Motor neuron (in vitro differentiated cells): ENCODE results near the gene RAB9A. TPM values are rescaled to one million over a fixed set of nuclear protein-coding genes. Genes with fewer than 3 reads are reported as not detected.
"Not testable (repeated sequence)": the region's sequence is repeated elsewhere in the genome, so short reads cannot be mapped to it uniquely, and the experiment has no call there.

Experiments used
- ATAC-seq, 8 experiments: fragments of 200-7000 bp; cut with Tn5 transposase; replicated peaks in 6 of 8; 2 replicates each; pipeline ENCODE4 v1.8.0; 2021; ENCODE audit warnings: mild to moderate bottlenecking in 8 of 8, moderate library complexity in 8 of 8
- H3K27ac ChIP-seq, 2 donors: fragments of 250-450 bp; sonication (Bioruptor Pico); 2 replicates each; pipeline ENCODE4 v1.9.0; 2021; ENCODE audit warnings: antibody characterized with exemption in 2 of 2, mild to moderate bottlenecking in 2 of 2, moderate library complexity in 1 of 2
- H3K4me1 ChIP-seq, 2 donors: fragments of 250-450 bp; sonication (Bioruptor Pico); replicated peaks in 1 of 2; 2 replicates each; pipeline ENCODE4 v1.6.1; 2021; ENCODE audit warnings: antibody characterized with exemption in 2 of 2, mild to moderate bottlenecking in 2 of 2, moderate library complexity in 1 of 2
- H3K4me3 ChIP-seq, 5 donors: fragments of 250-450 bp; sonication (Bioruptor Pico); 2 replicates each; pipeline ENCODE4 v1.9.0; 2021; ENCODE audit warnings: antibody characterized with exemption in 5 of 5, mild to moderate bottlenecking in 5 of 5, moderate library complexity in 4 of 5
- WGBS, 10 experiments: fragments of 450-650 bp; shearing (Covaris generic); methylation state at CpG; one replicate each; pipeline ENCODE4 v1.0.0; 2022; 5-methylcytosine and 5-hydroxymethylcytosine counted together
- in situ Hi-C, 9 experiments: fragments of 400-800 bp; cut with MboI; loops; one replicate each; pipeline ENCODE4 v1.15.0; 2021; ENCODE audit warnings: low sequenced_read_pairs in 9 of 9, low pct_unique_long_range_greater_than_20kb in 2 of 9; ENCODE audit not compliant: unreplicated experiment in 9 of 9
- total RNA-seq, 8 experiments: library from RNA; unstranded; fragments of 300-600 nt; gene quantifications; 2 replicates each; pipeline versions ENCODE4 v1.2.3 to v1.2.4, GENCODE V29; 2022

The RAB9A gene
- 10 to 100 TPM; 10.4 to 29.6 (median 15.0) TPM for total RNA-seq

DNA sequence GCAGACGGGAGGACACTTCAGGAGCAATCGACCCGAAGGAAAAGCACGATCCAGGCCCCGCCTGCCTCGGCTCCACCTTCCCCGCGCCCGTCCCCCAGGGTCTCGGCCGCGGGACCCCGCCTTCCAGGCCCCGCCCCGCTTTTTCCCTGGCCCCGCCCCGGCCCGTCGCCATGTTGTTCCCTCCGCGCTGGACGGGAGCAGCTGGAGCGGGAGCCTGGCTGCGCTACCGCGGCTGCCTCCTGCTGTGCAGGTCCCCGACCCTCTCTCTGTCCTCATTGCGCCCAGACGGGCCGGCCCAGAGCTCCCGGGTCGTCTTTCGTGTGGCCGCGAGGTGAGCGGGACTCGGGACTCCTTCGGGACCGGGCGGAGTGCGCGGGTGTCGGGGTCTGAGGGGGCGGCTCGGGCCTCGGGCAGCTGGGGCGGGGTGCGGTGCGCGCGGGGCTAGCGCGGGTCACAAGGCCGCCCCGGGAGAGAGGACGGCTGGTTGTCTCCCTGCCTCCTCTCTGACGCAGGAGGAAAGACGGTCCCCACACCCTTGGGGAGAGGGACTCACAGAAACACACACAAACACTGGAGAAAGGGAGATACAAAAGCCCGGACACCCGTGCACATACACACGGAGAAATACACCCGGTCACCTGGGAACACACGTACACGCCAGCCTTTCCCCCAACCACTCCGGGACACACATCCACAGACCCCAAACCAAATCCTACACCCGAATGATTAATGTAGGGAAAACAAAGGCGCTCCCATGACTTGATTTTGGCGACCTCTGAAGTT, at the start of gene RAB9A:
Gene RAB9A (plus strand): TSS at position 171 of the 783 bp plus-strand sequence. CDS start 19,619 bp downstream, outside the sequence.
- peak within 1 kb of the TSS; percentile 92 to 94 for H3K27ac ChIP-seq
- in situ Hi-C loops = no loop called here

GRCh38 chrX:13641684-13642083, 47.2 kb upstream of the RAB9A start:
- not testable (repeated sequence) for ATAC-seq, H3K27ac ChIP-seq, H3K4me1 ChIP-seq, H3K4me3 ChIP-seq
- in situ Hi-C loops = loop anchor here in 3 of 9 experiments (10.0 to 25.0 kb wide), 2 partner anchors 129 to 137 kb away; no protein-coding TSS in a partner anchor
- WGBS, 10 experiments = no CpG with 5 or more reads among the region's 4 CpGs

More for the DNA sequence above, at the start of gene RAB9A:
- peaks cover 6 to 7% of the 10 kb centered on the region in 2 donors for H3K4me1 ChIP-seq
- peak; percentile 86 to 97 (median 94) for ATAC-seq
- peak within 1 kb of the TSS; percentile 77 to 99 (median 87) for H3K4me3 ChIP-seq
- WGBS, 10 experiments = 5% methylated on average over 8 of the region's 68 CpGs; no CpG with 5 or more reads in 9 of the 10 experiments

- no peak for ATAC-seq
- in situ Hi-C loops = loop anchor here in 3 of 9 experiments (10.0 to 25.0 kb wide), 2 partner anchors 133 to 141 kb away; no protein-coding TSS in a partner anchor
- H3K4me3 ChIP-seq = no peak overlapping the region
- 0 to 86% (median 52%) methylated on average over 1 to 4 of the region's 9 CpGs; no CpG with 5 or more reads in 6 of the 10 experiments for WGBS, 10 experiments
- H3K4me1 ChIP-seq = peaks cover 13 to 14% of the 10 kb centered on the region in 2 donors
- no peak overlapping the region for H3K27ac ChIP-seq
These were observed 43.3 kb upstream of the RAB9A start for GRCh38 chrX:13645464-13646153.

DNA sequence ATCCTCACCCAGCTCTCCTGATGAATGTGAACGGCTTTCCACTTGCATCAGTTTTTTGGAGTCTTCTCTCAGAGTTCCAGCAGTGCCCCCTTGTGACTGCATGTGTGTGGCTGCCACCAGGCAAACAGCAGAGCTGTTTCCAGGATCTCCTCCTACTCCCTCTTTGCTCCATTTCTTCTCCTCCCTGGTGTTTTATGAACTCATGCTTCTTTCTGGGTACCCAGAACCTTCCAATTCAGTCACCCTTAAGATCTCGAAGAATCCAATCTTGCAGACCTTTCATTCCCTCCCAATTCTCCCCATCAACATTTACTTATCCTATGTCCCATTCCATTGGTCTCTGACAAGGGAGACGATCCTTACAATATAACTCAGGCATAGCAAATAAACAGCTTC, 42.8 kb upstream of the RAB9A start:
- Histone ChIP-seq H3K4me1 (peaks cover 13 to 14% of the 10 kb centered on the region in 2 donors), H3K4me3 (no peak overlapping the region), H3K27ac (no peak overlapping the region)
- WGBS, 10 experiments = 0 to 100% (median 45%) methylated on average over 1 to 3 of the region's 3 CpGs; no CpG with 5 or more reads in 5 of the 10 experiments
- in situ Hi-C loops = loop anchor here in 3 of 9 experiments (10.0 to 25.0 kb wide), 2 partner anchors 134 to 141 kb away; no protein-coding TSS in a partner anchor
- peak in 6 of 8 experiments; percentile 32 to 91 (median 64) for ATAC-seq

- in situ Hi-C loops = loop anchor here in 3 of 9 experiments (10.0 to 25.0 kb wide), 2 partner anchors 135 to 143 kb away; no protein-coding TSS in a partner anchor
- WGBS, 10 experiments = 0 to 100% (median 16%) methylated on average over 1 to 7 of the region's 8 CpGs; no CpG with 5 or more reads in 4 of the 10 experiments
These were observed 41.2 kb upstream of the RAB9A start for GRCh38 chrX:13647709-13648212.

GRCh38 chrX:13648336-13648735, 40.6 kb upstream of the RAB9A start:
- H3K4me3 ChIP-seq, ATAC-seq: not testable (repeated sequence)
- Histone ChIP-seq H3K27ac (peak overlapping the region in 1 of 2 donors; percentile 87), H3K4me1 (peaks cover 13 to 20% of the 10 kb centered on the region in 2 donors)
- 85 to 100% (median 88%) methylated on average over 1 to 2 of the region's 2 CpGs; no CpG with 5 or more reads in 6 of the 10 experiments for WGBS, 10 experiments
- in situ Hi-C loops = loop anchor here in 3 of 9 experiments (10.0 to 25.0 kb wide), 2 partner anchors 136 to 144 kb away; no protein-coding TSS in a partner anchor

More at GRCh38 chrX:13647709-13648212, 41.2 kb upstream of the RAB9A start:
- Histone ChIP-seq H3K4me3 (no peak overlapping the region), H3K4me1 (peaks cover 13 to 20% of the 10 kb centered on the region in 2 donors), H3K27ac (peak overlapping the region; percentile 75 to 87)
- ATAC-seq = peak in 6 of 8 experiments; percentile 25 to 98 (median 96)

DNA sequence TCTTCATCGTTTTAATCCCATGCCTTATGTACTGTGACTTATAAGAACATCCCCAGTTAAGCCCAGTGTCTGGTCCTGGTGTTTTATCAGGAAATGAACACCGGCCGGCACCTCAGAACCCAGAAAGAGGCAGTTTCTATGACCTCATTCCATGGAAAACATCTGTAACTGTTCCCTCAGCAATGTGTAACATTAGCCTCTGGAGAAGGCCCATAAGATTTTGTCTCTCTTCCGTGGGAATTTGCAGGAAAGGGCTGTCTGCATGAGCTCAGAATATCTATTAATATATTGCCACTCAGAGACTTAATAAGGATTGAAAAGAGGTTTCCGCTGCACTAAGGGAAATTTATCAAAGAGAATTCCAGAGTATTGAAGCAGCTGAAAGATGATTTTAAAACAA, 39.1 kb upstream of the RAB9A start:
- ATAC-seq = no peak
- H3K4me3 ChIP-seq = no peak overlapping the region
- no peak overlapping the region for H3K27ac ChIP-seq
- in situ Hi-C loops = loop anchor here in 3 of 9 experiments (10.0 to 25.0 kb wide), 3 partner anchors 138 to 387 kb away; partner anchors contain the start of gene GEMIN8 (in 2 of the 3)
- 0 to 100% (median 63%) methylated on average over 1 to 3 of the region's 5 CpGs; no CpG with 5 or more reads in 4 of the 10 experiments for WGBS, 10 experiments
- peaks cover 15 to 28% of the 10 kb centered on the region in 2 donors for H3K4me1 ChIP-seq

- ATAC-seq = no peak
- in situ Hi-C loops = loop anchor here in 2 of 9 experiments (25.0 kb wide), 1 partner anchor 387 kb away; the partner anchor contains the start of gene GEMIN8 (in 2 of the 2)
- 100% methylated on average over 1 of the region's 1 CpG; no CpG with 5 or more reads in 7 of the 10 experiments for WGBS, 10 experiments
- Histone ChIP-seq H3K4me3 (no peak overlapping the region), H3K4me1 (peaks cover 15 to 28% of the 10 kb centered on the region in 2 donors), H3K27ac (no peak overlapping the region)
These were observed 38.6 kb upstream of the RAB9A start for GRCh38 chrX:13650318-13650717.

DNA sequence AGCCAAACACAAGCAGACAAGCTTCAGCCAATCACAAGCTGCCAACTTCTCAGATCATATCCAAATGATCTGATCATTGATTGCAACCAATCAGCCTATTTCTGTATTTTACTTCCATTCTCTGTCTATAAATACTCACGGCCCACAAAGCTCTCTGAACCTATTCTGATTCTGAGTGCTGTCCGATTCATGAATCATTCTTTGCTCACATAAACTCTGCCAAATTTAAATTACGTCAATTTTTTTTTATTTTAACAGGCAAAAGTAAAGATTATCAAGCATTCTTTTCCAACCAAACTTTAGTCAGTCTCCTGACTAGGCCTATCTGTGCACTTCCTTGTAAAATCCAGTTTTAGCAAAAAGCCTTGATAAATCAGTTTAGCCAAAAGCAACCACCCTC, 37.8 kb upstream of the RAB9A start:
- 46 to 95% (median 60%) methylated on average over 1 to 3 of the region's 3 CpGs; no CpG with 5 or more reads in 3 of the 10 experiments for WGBS, 10 experiments
- ATAC-seq = no peak
- Histone ChIP-seq H3K4me3 (no peak overlapping the region), H3K4me1 (peaks cover 15 to 28% of the 10 kb centered on the region in 2 donors), H3K27ac (no peak overlapping the region)
- in situ Hi-C loops = loop anchor here in 2 of 9 experiments (25.0 kb wide), 1 partner anchor 386 kb away; the partner anchor contains the start of gene GEMIN8 (in 2 of the 2)

DNA sequence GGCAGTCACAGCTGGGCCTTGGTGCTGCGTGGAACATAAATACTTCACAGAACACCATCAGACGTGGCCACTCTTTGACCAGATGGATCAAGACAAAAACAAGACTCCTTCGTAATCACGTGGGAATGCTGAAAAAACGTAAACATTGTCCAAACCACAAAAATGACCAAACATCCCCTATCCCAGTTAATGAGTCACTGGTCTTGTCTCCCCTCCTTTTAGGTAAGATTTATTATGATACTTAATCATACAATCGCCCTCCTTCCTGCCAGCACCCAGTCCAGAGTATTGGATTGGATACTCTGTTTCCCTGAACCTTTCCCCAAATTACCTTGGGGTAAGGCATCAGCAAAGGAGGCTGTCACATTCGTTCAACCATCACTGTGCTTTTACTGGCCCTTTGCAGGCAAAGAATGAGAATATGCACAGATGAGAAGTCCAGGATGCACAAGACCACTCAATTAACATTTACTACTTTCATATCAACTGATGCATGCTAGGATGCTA, 36.6 kb upstream of the RAB9A start:
- 0 to 89% (median 19%) methylated on average over 1 to 4 of the region's 7 CpGs; no CpG with 5 or more reads in 3 of the 10 experiments for WGBS, 10 experiments
- peak overlapping the region; percentile 49 to 93 for H3K27ac ChIP-seq
- in situ Hi-C loops = loop anchor here in 2 of 9 experiments (25.0 kb wide), 1 partner anchor 385 kb away; the partner anchor contains the start of gene GEMIN8 (in 2 of the 2)
- peak overlapping the region; percentile 23 to 82 (median 32) for H3K4me3 ChIP-seq
- H3K4me1 ChIP-seq = peaks cover 8 to 25% of the 10 kb centered on the region in 2 donors
- ATAC-seq = peak in 3 of 8 experiments; percentile 5 to 7 (median 5)

DNA sequence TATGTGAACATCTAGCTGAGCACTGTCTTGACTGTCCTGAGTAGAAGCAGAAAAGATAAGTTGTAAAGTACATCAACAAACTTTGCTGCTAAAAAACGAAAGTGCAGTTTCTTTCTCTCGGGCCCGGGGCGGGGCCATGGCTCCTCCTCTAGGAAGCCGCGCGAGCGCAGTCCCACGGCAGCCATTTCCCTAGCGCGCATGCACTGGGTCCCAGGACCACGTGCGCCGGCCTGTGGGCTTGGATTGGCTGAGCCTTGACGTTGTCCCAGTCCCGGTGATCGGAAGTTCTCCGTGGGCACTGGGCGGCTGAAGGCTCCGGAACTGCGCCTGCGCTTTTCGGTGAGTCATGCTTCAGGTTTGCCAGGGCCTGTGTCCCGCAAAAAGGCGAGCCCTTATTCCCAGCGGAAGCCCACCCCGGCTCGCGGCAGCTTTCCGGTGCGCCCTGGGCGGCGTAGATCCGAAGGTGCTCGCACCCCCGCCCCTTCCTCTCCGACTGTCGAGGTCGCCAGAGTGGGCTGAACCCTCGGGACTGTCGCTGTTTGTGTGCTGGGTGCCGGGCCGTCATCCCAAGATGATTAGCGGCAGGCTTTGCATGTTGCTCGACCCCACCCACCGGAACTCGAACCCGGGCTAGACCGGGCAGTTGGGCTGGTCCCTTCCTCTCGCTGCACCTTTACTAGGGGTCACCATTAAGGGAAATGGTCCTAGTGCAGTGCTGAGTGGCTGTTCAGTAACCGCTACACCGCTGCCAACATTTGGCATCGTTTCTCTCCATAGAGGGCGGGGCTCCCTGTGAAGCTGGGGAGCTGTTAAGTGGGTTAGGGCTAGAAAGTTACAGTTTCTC, 35.9 kb upstream of the RAB9A start, which contains the start of gene TCEANC:
Gene TCEANC (plus strand): TSS at position 292 of the 844 bp plus-strand sequence. CDS start 9,368 bp downstream, outside the sequence.
- ATAC-seq = peak; percentile 91 to 98 (median 96)
- whole genome bisulfite sequencing, 10 experiments = 0 to 6% (median 0%) methylated on average over 2 to 49 of the region's 54 CpGs; no CpG with 5 or more reads in 7 of the 10 experiments
- Histone ChIP-seq H3K27ac (peak within 1 kb of the TSS; percentile 90 to 93), H3K4me3 (peak within 1 kb of the TSS; percentile 51 to 82 (median 57)), H3K4me1 (peaks cover 4 to 17% of the 10 kb centered on the region in 2 donors)
- in situ Hi-C loops = loop anchor here in 2 of 9 experiments (25.0 kb wide), 1 partner anchor 384 kb away; the partner anchor contains the start of gene GEMIN8 (in 2 of the 2)
